PC-3 (cell line): ENCODE measurements around the gene SYN1. TPM values are rescaled to one million over a fixed set of nuclear protein-coding genes. Genes with fewer than 3 reads are reported as not detected.

Experiments used
- ATAC-seq: fragments of 200-7000 bp; cut with Tn5 transposase; 2 replicates; pipeline ENCODE4 v1.9.1; 2020; ENCODE audit warnings: mild to moderate bottlenecking, moderate library complexity
- BruUV-seq: library from RNA; stranded (reverse); fragments of 400-500 nt; replicated peaks from 2 replicates; lab custom pipeline; 2021; lab: Mats Ljungman, UMichigan
- CTCF ChIA-PET: fragments of 300-600 bp; sonication (Branson Sonifier 250); formaldehyde crosslinking; loops from one replicate; lab custom pipeline; 2022; ENCODE audit warnings: antibody characterized with exemption; lab: Charles Lee
- POLR2A ChIA-PET: fragments of 300-600 bp; sonication (Branson Sonifier 250); formaldehyde crosslinking; loops from one replicate; lab custom pipeline; 2022; ENCODE audit warnings: antibody characterized with exemption; ENCODE audit not compliant: unreplicated experiment; lab: Charles Lee
- DNase-seq: peaks from one replicate; pipeline ENCODE4 v3.0.0-alpha.2; 2015
- H2AFZ ChIP-seq: fragments of 300-600 bp; sonication (generic); 2 replicates; pipeline ENCODE4 v1.6.0; 2016; ENCODE audit warnings: antibody characterized with exemption, low read length
- H3F3A ChIP-seq: fragments of 300-600 bp; sonication (generic); one replicate; pipeline ENCODE4 v1.6.0; 2017; ENCODE audit warnings: antibody characterized with exemption, low read length, control low read depth, mild to moderate bottlenecking; ENCODE audit not compliant: unreplicated experiment
- H3K27ac ChIP-seq: fragments of 300-600 bp; sonication (generic); 2 replicates; pipeline ENCODE4 v1.5.1; 2016; ENCODE audit warnings: mild to moderate bottlenecking, low read length
- H3K27me3 ChIP-seq: fragments of 300-600 bp; sonication (generic); 2 replicates; pipeline ENCODE4 v1.6.1; 2016; ENCODE audit warnings: low read length, mixed read lengths
- H3K36me3 ChIP-seq: fragments of 300-600 bp; sonication (generic); 2 replicates; pipeline ENCODE4 v1.6.1; 2016; ENCODE audit warnings: low read depth, mixed run types, low read length, mixed read lengths
- H3K4me1 ChIP-seq: fragments of 300-600 bp; sonication (generic); 2 replicates; pipeline ENCODE4 v1.5.1; 2016; ENCODE audit warnings: low read length; ENCODE audit not compliant: insufficient read depth
- H3K4me2 ChIP-seq: fragments of 300-600 bp; sonication (generic); 2 replicates; pipeline ENCODE4 v1.6.0; 2016; ENCODE audit warnings: low read length
- H3K4me3 ChIP-seq: fragments of 300-600 bp; sonication (generic); 2 replicates; pipeline ENCODE4 v1.5.1; 2016; ENCODE audit warnings: mild to moderate bottlenecking, low read length, mixed read lengths
- H3K79me2 ChIP-seq: fragments of 300-600 bp; sonication (generic); 2 replicates; pipeline ENCODE4 v1.6.1; 2017; ENCODE audit warnings: low read length, mixed read lengths
- H3K9ac ChIP-seq: fragments of 300-600 bp; sonication (generic); 2 replicates; pipeline ENCODE4 v1.6.0; 2016; ENCODE audit warnings: mild to moderate bottlenecking, low read length
- H3K9me2 ChIP-seq: fragments of 300-600 bp; sonication (generic); replicated peaks from 2 replicates; pipeline ENCODE4 v1.6.1; 2016; ENCODE audit warnings: mixed run types, low read length, mixed read lengths
- H3K9me3 ChIP-seq: fragments of 300-600 bp; sonication (generic); 2 replicates; pipeline ENCODE4 v1.6.1; 2016; ENCODE audit warnings: low read length, mixed read lengths
- H4K20me1 ChIP-seq: fragments of 300-600 bp; sonication (generic); 2 replicates; pipeline ENCODE4 v1.6.1; 2016; ENCODE audit warnings: low read length, mixed read lengths
- EZH2 ChIP-seq: fragments of 300-600 bp; sonication (generic); IDR thresholded peaks from one replicate; pipeline ENCODE4 v1.6.1; 2017; ENCODE audit warnings: antibody characterized with exemption, mild to moderate bottlenecking, low read length; ENCODE audit not compliant: unreplicated experiment
- EZH2phosphoT487 ChIP-seq: fragments of 300-600 bp; sonication (generic); IDR thresholded peaks from 2 replicates; pipeline ENCODE4 v1.6.1; 2018; ENCODE audit warnings: mild to moderate bottlenecking, antibody characterized with exemption, low read length, borderline replicate concordance
- intact Hi-C: fragments of 100-400 bp; cut with micrococcal nuclease; formaldehyde crosslinking; loops from 2 replicates; pipeline ENCODE4 v1.9.0; 2023
- microRNA-seq: library from miRNA; unstranded; fragments of <30 nt; microRNA quantifications from one replicate; pipeline ENCODE4 v1.1.0, GENCODE V29; 2020; ENCODE audit not compliant: unreplicated experiment
- total RNA-seq: library from RNA; depleted of rRNA; stranded (reverse); fragments of >200 nt; gene quantifications from 2 replicates; pipeline ENCODE4 v1.2.3, GENCODE V29; 2014; rRNA removed
- TF ChIP-seq, protein P1 (sequence below): fragments of 300-600 bp; sonication (generic); conservative IDR thresholded peaks from 2 replicates; pipeline ENCODE4 v1.5.1; 2017; ENCODE audit warnings: antibody characterized with exemption, low read depth, mild to moderate bottlenecking, low read length

SYN1 gene
- total RNA-seq, 1 experiment from 2014 or later = not detected

DNA sequence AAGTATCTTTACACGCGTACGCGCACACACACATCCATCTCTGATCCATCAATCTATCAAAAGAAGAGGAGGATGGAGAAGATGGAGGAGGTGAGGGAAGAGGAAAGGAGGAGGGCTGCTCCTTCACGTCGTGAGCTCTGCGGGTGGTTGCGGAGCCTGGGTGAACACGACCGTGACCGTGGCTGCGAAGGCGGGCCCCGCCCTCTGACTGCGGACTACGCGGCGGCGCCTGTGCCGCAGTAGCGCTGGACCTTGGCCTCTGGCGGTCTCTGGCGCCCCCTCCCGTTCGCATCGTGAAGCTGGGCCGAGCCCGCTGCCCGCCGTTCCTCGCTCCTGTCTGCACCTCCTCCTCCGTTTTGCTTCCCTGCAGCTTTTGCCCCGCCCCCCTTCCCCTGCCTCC, 96.4 kb downstream of the SYN1 start:
- TF ChIP-seq EZH2phosphoT487 (no peak), EZH2 (no peak)
- TF ChIP-seq, protein P1, sequence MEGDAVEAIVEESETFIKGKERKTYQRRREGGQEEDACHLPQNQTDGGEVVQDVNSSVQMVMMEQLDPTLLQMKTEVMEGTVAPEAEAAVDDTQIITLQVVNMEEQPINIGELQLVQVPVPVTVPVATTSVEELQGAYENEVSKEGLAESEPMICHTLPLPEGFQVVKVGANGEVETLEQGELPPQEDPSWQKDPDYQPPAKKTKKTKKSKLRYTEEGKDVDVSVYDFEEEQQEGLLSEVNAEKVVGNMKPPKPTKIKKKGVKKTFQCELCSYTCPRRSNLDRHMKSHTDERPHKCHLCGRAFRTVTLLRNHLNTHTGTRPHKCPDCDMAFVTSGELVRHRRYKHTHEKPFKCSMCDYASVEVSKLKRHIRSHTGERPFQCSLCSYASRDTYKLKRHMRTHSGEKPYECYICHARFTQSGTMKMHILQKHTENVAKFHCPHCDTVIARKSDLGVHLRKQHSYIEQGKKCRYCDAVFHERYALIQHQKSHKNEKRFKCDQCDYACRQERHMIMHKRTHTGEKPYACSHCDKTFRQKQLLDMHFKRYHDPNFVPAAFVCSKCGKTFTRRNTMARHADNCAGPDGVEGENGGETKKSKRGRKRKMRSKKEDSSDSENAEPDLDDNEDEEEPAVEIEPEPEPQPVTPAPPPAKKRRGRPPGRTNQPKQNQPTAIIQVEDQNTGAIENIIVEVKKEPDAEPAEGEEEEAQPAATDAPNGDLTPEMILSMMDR = peak; percentile 70
- peaks cover 3% of the 10 kb centered on the region; the same call in 1 of the 2 replicates for H3K4me1 ChIP-seq
- intact Hi-C loops = loop anchor here (1.0 to 5.0 kb wide), 3 partner anchors 26 to 330 kb away; partner anchors contain the start of genes UBA1 and ZNF41
- H3K27ac ChIP-seq = no peak overlapping the region
- H3K9me2 ChIP-seq = no peaks in the 10 kb centered on the region
- BruUV-seq = no TSS peak
- no peaks in the 10 kb centered on the region for H3K79me2 ChIP-seq
- H3K27me3 ChIP-seq = no peaks in the 10 kb centered on the region
- H4K20me1 ChIP-seq = no peaks in the 10 kb centered on the region
- POLR2A ChIA-PET = no interaction called here
- ATAC-seq = peak; percentile 97
- peak overlapping the region; percentile 72 for H3K4me3 ChIP-seq
- DNase-seq = peak; percentile 81
- peak overlapping the region; percentile 93 for H3K4me2 ChIP-seq
- H3K9ac ChIP-seq = peak overlapping the region; percentile 79
- CTCF ChIA-PET = interaction anchor here (0.6 to 1.2 kb wide), 4 partner anchors 22 to 323 kb away, joined by 6 to 17 read pairs (median 8); no protein-coding TSS in a partner anchor
- H3F3A ChIP-seq = no peaks in the 10 kb centered on the region
- no peaks in the 10 kb centered on the region for H3K9me3 ChIP-seq
- peak overlapping the region; percentile 98 for H2AFZ ChIP-seq
- H3K36me3 ChIP-seq = no peaks in the 10 kb centered on the region

Small RNAs within 50 kb of the gene (microRNA-seq; reads per million reads assigned to microRNA genes)
- not detected for gene MIR4769

Other genes starting within 250 kb of the SYN1 start
- 0.07 and 0.12 TPM in 2 replicates for gene ZNF157, start 249.3 kb downstream of the SYN1 start, total RNA-seq
- gene ZNF41, start 136.6 kb downstream of the SYN1 start, total RNA-seq = 11.1 and 11.3 TPM in 2 replicates
- 52.6 and 77.1 TPM in 2 replicates for gene ARAF, start 58.7 kb downstream of the SYN1 start, total RNA-seq
- 207 and 222 TPM in 2 replicates for gene TIMP1, start 37.4 kb downstream of the SYN1 start, total RNA-seq
- 0.12 and 1.9 TPM in 2 replicates for gene CFP, start 10.1 kb upstream of the SYN1 start, total RNA-seq
- gene ELK1, start 30.7 kb upstream of the SYN1 start, total RNA-seq = 59.0 and 63.1 TPM in 2 replicates
- gene UXT, start 39.3 kb upstream of the SYN1 start, total RNA-seq = 143 and 144 TPM in 2 replicates
- 4.4 and 9.5 TPM in 2 replicates for gene ZNF81, start 217.0 kb upstream of the SYN1 start, total RNA-seq